Ovary (tissue), 9 donors: ENCODE data around the gene CSK. TPM values are rescaled to one million over a fixed set of nuclear protein-coding genes. Genes with fewer than 3 reads are reported as not detected.

Experiments
- DNase-seq, 5 donors: peaks; one replicate each; pipeline ENCODE4 v3.0.0-alpha.2; 2019 to 2020
- H3K27ac ChIP-seq, 2 donors: fragments of 200-600 bp; one replicate each; pipeline versions ENCODE4 v1.5.1 to v1.8.0; 2019 to 2022
- H3K27me3 ChIP-seq: fragments of 200-600 bp; one replicate; pipeline ENCODE4 v1.8.0; 2022
- H3K36me3 ChIP-seq: fragments of 200-600 bp; sonication (generic); one replicate; pipeline ENCODE4 v1.5.1; 2019
- H3K4me1 ChIP-seq: one replicate; pipeline ENCODE4 v1.8.1; 2013; ENCODE audit warnings: mild to moderate bottlenecking, moderate library complexity; ENCODE audit not compliant: insufficient read depth
- H3K4me3 ChIP-seq: fragments of 200-600 bp; sonication (generic); one replicate; pipeline ENCODE4 v1.5.1; 2017
- H3K9me3 ChIP-seq, 2 donors: fragments of 200-600 bp in 1 of 2; sonication (generic) in 1 of 2; one replicate each; pipeline versions ENCODE4 v1.5.1 to v1.8.1; 2013 to 2019; ENCODE audit warnings: mild to moderate bottlenecking in 1 of 2, moderate library complexity in 1 of 2
- CTCF ChIP-seq, 3 donors: fragments of 450-650 bp in 2 of 3; fragments of 200-600 bp in 1 of 3; IDR thresholded peaks; one replicate each; pipeline versions ENCODE4 v1.5.1 to v1.8.0; 2016 to 2022; ENCODE audit warnings: antibody characterized with exemption in 3 of 3, mild to moderate bottlenecking in 1 of 3
- EP300 ChIP-seq: sonication (generic); formaldehyde crosslinking; IDR thresholded peaks from one replicate; pipeline ENCODE4 v1.6.1; 2017; ENCODE audit warnings: antibody characterized with exemption
- POLR2A ChIP-seq: fragments of 450-650 bp; IDR thresholded peaks from one replicate; pipeline ENCODE4 v1.6.1; 2017; ENCODE audit warnings: antibody characterized with exemption, mild to moderate bottlenecking, moderate library complexity
- WGBS, 3 donors: extraction: QIAGEN DNeasy Blood & Tissue Kit in 1 of 3; methylation state at CpG; one replicate each; pipeline versions ENCODE4 v1.1.5 to v1.1.7; 2013 to 2017; 5-methylcytosine and 5-hydroxymethylcytosine counted together
- intact Hi-C, 4 donors: fragments of 100-400 bp; cut with DNase I; formaldehyde crosslinking; loops; one replicate each; pipeline versions ENCODE4 v1.11.0 to v1.15.1; 2022 to 2023
- polyA plus RNA-seq, 2 donors: library from polyadenylated mRNA; stranded (reverse); fragments of 200-250 nt in 1 of 2; fragments of 350-450 nt in 1 of 2; fragmentation: Illumina TruSeq in 1 of 2; extraction: RNeasy Lipid Tissue Mini Kit (QIAGEN cat#74804) in 1 of 2; gene quantifications; one replicate each; pipeline ENCODE4 v1.2.3, GENCODE V29; 2013 to 2014
- total RNA-seq, 7 donors: library from RNA; depleted of rRNA in 2 of 7; stranded (reverse); fragments of >200 nt in 2 of 7; fragmentation: NEBNext Ultra II Directional in 3 of 7; extraction: Animal tissue kit (Norgen Biotek cat#: 25700) in 3 of 7; gene quantifications; one replicate each; pipeline versions ENCODE4 v1.1.0 to v1.2.4, GENCODE V29; 2016 to 2023
- donor health status: DM: no; HTN: no; CAD: no; lungs with moderate emphysema.
- donor health status: DM: no; HTN: no; CAD: no.
- donor health status: Bipolar disorder and iron deficiency.
- donor health status: DM: yes; HTN: yes; CAD: no.
- donor health status: DM: no; HTN: no; CAD: no.
- donor health status: DM: yes; HTN: yes; CAD: no.

The CSK gene
- total and polyA plus RNA-seq, 9 donors, result 9.2 to 49.6 (median 41.1) TPM

GRCh38 chr15:74780523-74781430, 1.1 kb upstream of the CSK start:
- Histone ChIP-seq H3K36me3 (no peaks in the 10 kb centered on the region), H3K27me3 (no peaks in the 10 kb centered on the region), H3K4me1 (peaks cover 14% of the 10 kb centered on the region), H3K9me3 (no peaks in the 10 kb centered on the region), H3K27ac (no peak overlapping the region), H3K4me3 (peak overlapping the region; percentile 54)
- TF ChIP-seq POLR2A (no peak), EP300 (no peak), CTCF (IDR thresholded peaks at IDR 0.05) (no peak)
- intact Hi-C loops, result loop anchor here in 3 of 4 donors (5.0 to 10.0 kb wide), 7 partner anchors 57 to 424 kb away; partner anchors contain the start of genes C15orf39 (in 1 of the 3), RPP25 (in 1 of the 3) and ULK3 (in 1 of the 3)
- no peak for DNase-seq
- 48 to 56% (median 48%) methylated on average over 16 of the region's 16 CpGs for WGBS, 3 donors

- peaks cover 14% of the 10 kb centered on the region for H3K4me1 ChIP-seq
- TF ChIP-seq CTCF (IDR thresholded peaks at IDR 0.05) (no peak), EP300 (no peak), POLR2A (no peak)
- H3K4me3 ChIP-seq, result peak overlapping the region; percentile 54
- DNase-seq, result peak in 3 of 5 donors; percentile 53 to 61 (median 55)
- intact Hi-C loops, result loop anchor here in 3 of 4 donors (5.0 to 10.0 kb wide), 7 partner anchors 55 to 422 kb away; partner anchors contain the start of genes C15orf39 (in 1 of the 3), RPP25 (in 1 of the 3) and ULK3 (in 1 of the 3)
- H3K36me3 ChIP-seq, result no peaks in the 10 kb centered on the region
- peak overlapping the region; percentile 63 to 80 for H3K27ac ChIP-seq
- H3K9me3 ChIP-seq, result no peaks in the 10 kb centered on the region
- H3K27me3 ChIP-seq, result no peaks in the 10 kb centered on the region
- WGBS, 3 donors, result 1% methylated on average over 60 to 72 of the region's 72 CpGs
Observed at GRCh38 chr15:74782259-74783071, 585 bp downstream of the CSK start.

- TF ChIP-seq CTCF (IDR thresholded peaks at IDR 0.05) (no peak), POLR2A (no peak), EP300 (no peak)
- no peaks in the 10 kb centered on the region for H3K36me3 ChIP-seq
- H3K4me1 ChIP-seq, result peaks cover 14% of the 10 kb centered on the region
- no peaks in the 10 kb centered on the region for H3K9me3 ChIP-seq
- WGBS, 3 donors, result 4 to 5% (median 4%) methylated on average over 13 of the region's 13 CpGs
- no peaks in the 10 kb centered on the region for H3K27me3 ChIP-seq
- peak overlapping the region; percentile 54 for H3K4me3 ChIP-seq
- intact Hi-C loops, result loop anchor here in 3 of 4 donors (5.0 to 10.0 kb wide), 7 partner anchors 54 to 422 kb away; partner anchors contain the start of genes C15orf39 (in 1 of the 3), RPP25 (in 1 of the 3) and ULK3 (in 1 of the 3)
- no peak for DNase-seq
- peak overlapping the region in 1 of 2 donors; percentile 63 for H3K27ac ChIP-seq
Observed at GRCh38 chr15:74783072-74783807, 1.4 kb downstream of the CSK start.
